OCI-LY1 (cell line): ENCODE results near the gene PSMD5.

Experiments
- H2AFZ ChIP-seq: fragments of 200-600 bp; sonication (generic), shearing (Covaris generic); 2 replicates; pipeline ENCODE4 v1.6.0; 2014; ENCODE audit warnings: antibody characterized with exemption, mild to moderate bottlenecking, low read length
- H3F3A ChIP-seq: fragments of 200-600 bp; sonication (generic), shearing (Covaris generic); 2 replicates; pipeline ENCODE4 v1.6.0; 2014; ENCODE audit warnings: mild to moderate bottlenecking, antibody characterized with exemption, low read length, moderate library complexity; ENCODE audit not compliant: insufficient read depth
- H3K27ac ChIP-seq: fragments of 200-600 bp; sonication (generic); 2 replicates; pipeline ENCODE4 v1.5.1; 2014; ENCODE audit warnings: low read length, mixed run types, mild to moderate bottlenecking, low read depth; ENCODE audit not compliant: poor library complexity, severe bottlenecking
- H3K27me3 ChIP-seq: fragments of 200-600 bp; sonication (generic); 2 replicates; pipeline ENCODE4 v1.6.0; 2014; ENCODE audit warnings: antibody characterized with exemption, mild to moderate bottlenecking, low read length, moderate library complexity; ENCODE audit not compliant: insufficient read depth
- H3K36me3 ChIP-seq: fragments of 200-600 bp; sonication (generic); 2 replicates; pipeline ENCODE4 v1.6.1; 2014; ENCODE audit warnings: mild to moderate bottlenecking, antibody characterized with exemption, low read length, moderate library complexity, mixed read lengths; ENCODE audit not compliant: insufficient read depth
- H3K4me1 ChIP-seq: fragments of 200-600 bp; sonication (generic); 2 replicates; pipeline ENCODE4 v1.5.1; 2014; ENCODE audit warnings: mild to moderate bottlenecking, low read length, moderate library complexity; ENCODE audit not compliant: insufficient read depth, severe bottlenecking
- H3K4me2 ChIP-seq: fragments of 200-600 bp; sonication (generic), shearing (Covaris generic); 2 replicates; pipeline ENCODE4 v1.6.1; 2014; ENCODE audit warnings: low read length
- H3K4me3 ChIP-seq: fragments of 200-600 bp; sonication (generic); 2 replicates; pipeline ENCODE4 v1.5.1; 2014; ENCODE audit warnings: low read length, low read depth, mild to moderate bottlenecking, mixed read lengths; ENCODE audit not compliant: poor library complexity, severe bottlenecking
- H3K79me2 ChIP-seq: fragments of 200-600 bp; shearing (Covaris generic); 2 replicates; pipeline ENCODE4 v1.6.1; 2016; ENCODE audit warnings: mixed run types, low read length, mixed read lengths; ENCODE audit not compliant: insufficient read depth
- H3K9ac ChIP-seq: fragments of 200-600 bp; sonication (generic), shearing (Covaris generic); 2 replicates; pipeline ENCODE4 v1.6.1; 2014; ENCODE audit warnings: mild to moderate bottlenecking, low read length, mixed read lengths
- H3K9me2 ChIP-seq: fragments of 200-600 bp; sonication (generic), shearing (Covaris generic); 2 replicates; pipeline ENCODE4 v1.6.1; 2014; ENCODE audit warnings: low read depth, mild to moderate bottlenecking, low read length, mixed read lengths
- H3K9me3 ChIP-seq: fragments of 200-600 bp; shearing (Covaris generic); 2 replicates; pipeline ENCODE4 v1.6.1; 2014; ENCODE audit warnings: low read length, mixed read lengths
- H4K20me1 ChIP-seq: fragments of 200-600 bp; sonication (generic), shearing (Covaris generic); 2 replicates; pipeline ENCODE4 v1.6.0; 2016; ENCODE audit warnings: mild to moderate bottlenecking, low read length; ENCODE audit not compliant: insufficient read depth
- CTCF ChIP-seq: fragments of 200-600 bp; sonication (generic), shearing (Covaris generic); IDR thresholded peaks from 2 replicates; pipeline ENCODE4 v1.5.1; 2017; ENCODE audit warnings: mild to moderate bottlenecking, antibody characterized with exemption, low read length, moderate library complexity, mixed read lengths
- EZH2 ChIP-seq: fragments of 200-600 bp; sonication (generic), shearing (Covaris generic); IDR thresholded peaks from 2 replicates; pipeline ENCODE4 v1.8.0; 2017; ENCODE audit warnings: borderline replicate concordance, mixed run types, mild to moderate bottlenecking, antibody characterized with exemption, low read length, moderate library complexity, mixed read lengths

PSMD5 gene

GRCh38 chr9:120851449-120851848, 8.7 kb upstream of the PSMD5 start:
- no peak overlapping the region for H2AFZ ChIP-seq
- no peaks in the 10 kb centered on the region for H3K4me1 ChIP-seq
- no peak overlapping the region for H3K9ac ChIP-seq
- H3K4me2 ChIP-seq = no peak overlapping the region
- no peaks in the 10 kb centered on the region for H3F3A ChIP-seq
- TF ChIP-seq CTCF = no peak
- TF ChIP-seq EZH2 = no peak
- H3K27ac ChIP-seq = no peak overlapping the region
- peaks cover 54% of the 10 kb centered on the region; the same call in 1 of the 2 replicates for H3K36me3 ChIP-seq
- no peak overlapping the region for H3K4me3 ChIP-seq
- H3K9me2 ChIP-seq = no peaks in the 10 kb centered on the region
- no peaks in the 10 kb centered on the region for H3K9me3 ChIP-seq
- no peaks in the 10 kb centered on the region for H4K20me1 ChIP-seq
- H3K79me2 ChIP-seq = no peaks in the 10 kb centered on the region
- H3K27me3 ChIP-seq = no peaks in the 10 kb centered on the region

- Histone ChIP-seq H4K20me1 (no peaks in the 10 kb centered on the region), H3K79me2 (no peaks in the 10 kb centered on the region), H3K27me3 (no peaks in the 10 kb centered on the region), H3K36me3 (peaks cover 58% of the 10 kb centered on the region), H3K9ac (no peak overlapping the region), H3K27ac (no peak overlapping the region), H3K9me3 (no peaks in the 10 kb centered on the region), H2AFZ (no peak overlapping the region), H3F3A (no peaks in the 10 kb centered on the region), H3K4me2 (no peak overlapping the region), H3K4me3 (no peak overlapping the region), H3K4me1 (no peaks in the 10 kb centered on the region), H3K9me2 (no peaks in the 10 kb centered on the region)
- TF ChIP-seq EZH2 (no peak), CTCF (no peak)
Observed at GRCh38 chr9:120850315-120850714, 7.6 kb upstream of the PSMD5 start.

GRCh38 chr9:120846906-120847305, 4.2 kb upstream of the PSMD5 start:
- Histone ChIP-seq H3K79me2 (peaks cover 21% of the 10 kb centered on the region), H3K27me3 (no peaks in the 10 kb centered on the region), H3K9me2 (no peaks in the 10 kb centered on the region), H3K9ac (no peak overlapping the region), H3K9me3 (no peaks in the 10 kb centered on the region; the same call in 1 of the 2 replicates), H3K4me3 (no peak overlapping the region), H3K4me2 (no peak overlapping the region), H3K36me3 (peaks cover 50% of the 10 kb centered on the region), H2AFZ (no peak overlapping the region), H3K4me1 (peaks cover 25% of the 10 kb centered on the region), H3K27ac (no peak overlapping the region), H3F3A (no peaks in the 10 kb centered on the region), H4K20me1 (no peaks in the 10 kb centered on the region)
- TF ChIP-seq CTCF (no peak), EZH2 (no peak)
